IMR-90 (cell line): ENCODE data around the gene NMS. TPM values are rescaled to one million over a fixed set of nuclear protein-coding genes. Genes with fewer than 3 reads are reported as not detected.

Source experiments
- ATAC-seq: fragments of 200-7000 bp; cut with Tn5 transposase; 2 replicates; pipeline ENCODE4 v1.9.1; 2020; ENCODE audit warnings: low read depth, mild to moderate bottlenecking, moderate library complexity
- BruUV-seq: library from RNA; stranded (reverse); fragments of 400-500 nt; replicated peaks from 2 replicates; lab custom pipeline; 2021; lab: Mats Ljungman, UMichigan
- CTCF ChIA-PET: fragments of 300-600 bp; formaldehyde crosslinking; extraction: SDS; loops from one replicate; lab custom pipeline; 2021; ENCODE audit warnings: antibody characterized with exemption; lab: Yijun Ruan, JAX
- POLR2A ChIA-PET: fragments of 300-600 bp; sonication (Branson Sonifier 250); formaldehyde crosslinking; loops from one replicate; lab custom pipeline; 2022; ENCODE audit warnings: antibody characterized with exemption; ENCODE audit not compliant: unreplicated experiment; lab: Charles Lee
- DNase-seq: peaks from one replicate; pipeline ENCODE4 v3.0.0; 2013
- H2AFZ ChIP-seq: replicated peaks from 2 replicates; pipeline ENCODE3; 2013; ENCODE audit warnings: low read length, mild to moderate bottlenecking; ENCODE audit not compliant: poor library complexity
- H2AK5ac ChIP-seq: 2 replicates; pipeline ENCODE4 v1.6.1; 2013; ENCODE audit warnings: low read depth, low read length, inconsistent platforms
- H2AK9ac ChIP-seq: replicated peaks from 2 replicates; pipeline ENCODE3; 2013; ENCODE audit warnings: mild to moderate bottlenecking, low read depth, low read length, moderate library complexity; ENCODE audit not compliant: poor library complexity
- H2BK120ac ChIP-seq: 2 replicates; pipeline ENCODE4 v1.6.1; 2013; ENCODE audit warnings: low read depth, low read length, inconsistent platforms
- H2BK15ac ChIP-seq: 3 replicates; pipeline ENCODE4 v1.6.1; 2013; ENCODE audit warnings: low read depth, low read length, inconsistent platforms
- H2BK20ac ChIP-seq: 2 replicates; pipeline ENCODE4 v1.6.1; 2013; ENCODE audit warnings: low read depth, mild to moderate bottlenecking, inconsistent platforms, low read length, moderate library complexity
- H2BK5ac ChIP-seq: 2 replicates; pipeline ENCODE4 v1.6.1; 2013; ENCODE audit warnings: mild to moderate bottlenecking, low read depth, low read length, inconsistent platforms; ENCODE audit not compliant: poor library complexity, severe bottlenecking
- H3K14ac ChIP-seq: replicated peaks from 2 replicates; pipeline ENCODE4 v1.6.1; 2013; ENCODE audit warnings: low read depth, low read length, inconsistent platforms
- H3K18ac ChIP-seq: 2 replicates; pipeline ENCODE4 v1.6.1; 2013; ENCODE audit warnings: low read depth, low read length, control low read depth
- H3K23ac ChIP-seq: 2 replicates; pipeline ENCODE4 v1.6.1; 2013; ENCODE audit warnings: low read depth, low read length, inconsistent platforms
- H3K27ac ChIP-seq: 2 replicates; pipeline ENCODE4 v1.5.1; 2013; ENCODE audit warnings: mild to moderate bottlenecking, control low read depth, low read length; ENCODE audit not compliant: insufficient read depth
- H3K27me3 ChIP-seq: 2 replicates; pipeline ENCODE4 v1.6.1; 2013; ENCODE audit warnings: low read length; ENCODE audit not compliant: control insufficient read depth, insufficient read depth
- H3K36me3 ChIP-seq: 2 replicates; pipeline ENCODE4 v1.6.1; 2013; ENCODE audit warnings: low read length, mixed read lengths; ENCODE audit not compliant: control insufficient read depth, insufficient read depth
- H3K4ac ChIP-seq: 2 replicates; pipeline ENCODE4 v1.6.1; 2013; ENCODE audit warnings: low read depth, low read length, inconsistent platforms
- H3K4me1 ChIP-seq: 2 replicates; pipeline ENCODE4 v1.6.1; 2013; ENCODE audit warnings: low read length, mixed read lengths; ENCODE audit not compliant: control insufficient read depth, insufficient read depth
- H3K4me2 ChIP-seq: 2 replicates; pipeline ENCODE4 v1.6.1; 2013; ENCODE audit warnings: low read depth, mild to moderate bottlenecking, control low read depth, low read length, moderate library complexity
- H3K4me3 ChIP-seq: 2 replicates; pipeline ENCODE4 v1.5.1; 2013; ENCODE audit warnings: low read depth, mild to moderate bottlenecking, control low read depth, low read length, moderate library complexity; ENCODE audit not compliant: insufficient read depth
- H3K56ac ChIP-seq: 2 replicates; pipeline ENCODE4 v1.6.1; 2013; ENCODE audit warnings: low read length, inconsistent platforms; ENCODE audit not compliant: insufficient read depth; ENCODE audit errors: extremely low read depth
- H3K79me1 ChIP-seq, 2 experiments: 2 replicates each; pipeline ENCODE4 v1.6.1; 2013; ENCODE audit warnings: low read length in 2 of 2, inconsistent platforms in 1 of 2, low read depth in 1 of 2
- H3K9ac ChIP-seq: 2 replicates; pipeline ENCODE4 v1.6.1; 2013; ENCODE audit warnings: low read depth, low read length, control low read depth
- H3K9me1 ChIP-seq: 2 replicates; pipeline ENCODE4 v1.6.1; 2013; ENCODE audit warnings: low read length, inconsistent platforms; ENCODE audit not compliant: insufficient read depth
- H3K9me3 ChIP-seq: 2 replicates; pipeline ENCODE4 v1.6.1; 2013; ENCODE audit warnings: low read length; ENCODE audit not compliant: control insufficient read depth, insufficient read depth
- H4K20me1 ChIP-seq: 2 replicates; pipeline ENCODE4 v1.6.1; 2013; ENCODE audit warnings: low read length, inconsistent platforms; ENCODE audit not compliant: insufficient read depth
- H4K5ac ChIP-seq: 2 replicates; pipeline ENCODE4 v1.6.1; 2013; ENCODE audit warnings: mild to moderate bottlenecking, low read depth, low read length, control low read depth
- H4K8ac ChIP-seq, 2 experiments: 2 replicates each; pipeline ENCODE4 v1.6.1; 2013; ENCODE audit warnings: low read depth in 2 of 2, low read length in 2 of 2, control low read depth in 1 of 2, inconsistent platforms in 1 of 2
- H4K91ac ChIP-seq: 2 replicates; pipeline ENCODE4 v1.6.1; 2013; ENCODE audit warnings: low read depth, low read length, inconsistent platforms; ENCODE audit not compliant: insufficient read depth
- BHLHE40 ChIP-seq: fragments of 150-350 bp; IDR thresholded peaks from 2 replicates; pipeline ENCODE4 v1.6.1; 2016; ENCODE audit warnings: mild to moderate bottlenecking, low read depth, low read length
- CEBPB ChIP-seq: IDR thresholded peaks from 2 replicates; pipeline ENCODE4 v1.6.1; 2012; ENCODE audit warnings: low read depth, low read length, improper control_type of control experiment
- CHD1 ChIP-seq: IDR thresholded peaks from 2 replicates; pipeline ENCODE4 v1.6.1; 2012; ENCODE audit warnings: low read depth, low read length, improper control_type of control experiment
- FOS ChIP-seq: fragments of 150-350 bp; IDR thresholded peaks from 2 replicates; pipeline ENCODE4 v1.6.1; 2016; ENCODE audit warnings: low read depth, low read length
- MAFK ChIP-seq: IDR thresholded peaks from 2 replicates; pipeline ENCODE4 v1.6.1; 2012; ENCODE audit warnings: low read depth, low read length, improper control_type of control experiment
- MAZ ChIP-seq: IDR thresholded peaks from 2 replicates; pipeline ENCODE4 v1.6.1; 2012; ENCODE audit warnings: low read depth, mild to moderate bottlenecking, low read length, improper control_type of control experiment, moderate library complexity, borderline replicate concordance
- MXI1 ChIP-seq: IDR thresholded peaks from 2 replicates; pipeline ENCODE4 v1.6.1; 2012; ENCODE audit warnings: low read depth, mild to moderate bottlenecking, low read length, moderate library complexity, borderline replicate concordance
- NFE2L2 ChIP-seq: fragments of 150-350 bp; IDR thresholded peaks from 2 replicates; pipeline ENCODE4 v1.6.1; 2016; ENCODE audit warnings: low read depth, mild to moderate bottlenecking, low read length
- POLR2A ChIP-seq: IDR thresholded peaks from 2 replicates; pipeline ENCODE4 v1.6.1; 2012; ENCODE audit warnings: mild to moderate bottlenecking, low read depth, low read length
- RAD21 ChIP-seq: IDR thresholded peaks from 2 replicates; pipeline ENCODE4 v1.6.1; 2012; ENCODE audit warnings: low read length, improper control_type of control experiment
- RCOR1 ChIP-seq: IDR thresholded peaks from 2 replicates; pipeline ENCODE4 v1.6.1; 2012; ENCODE audit warnings: mild to moderate bottlenecking, low read length, improper control_type of control experiment; ENCODE audit not compliant: insufficient replicate concordance
- RFX5 ChIP-seq: IDR thresholded peaks from 2 replicates; pipeline ENCODE4 v1.8.0; 2012; ENCODE audit warnings: low read depth, mild to moderate bottlenecking, low read length, moderate library complexity
- SMC3 ChIP-seq: fragments of 150-350 bp; IDR thresholded peaks from 2 replicates; pipeline ENCODE4 v1.6.1; 2016; ENCODE audit warnings: low read depth, mild to moderate bottlenecking, antibody characterized with exemption, low read length, moderate library complexity
- WGBS, 2 experiments: methylation state at CpG; one replicate each; pipeline versions ENCODE4 v1.1.5 to v1.1.7; 2013; ENCODE audit warnings: missing lambda C conversion rate in 2 of 2; ENCODE audit not compliant: insufficient read length in 1 of 2; ENCODE audit errors: extremely low coverage in 2 of 2; 5-methylcytosine and 5-hydroxymethylcytosine counted together
- dilution Hi-C: fragments of 300-500 bp; cut with HindIII; formaldehyde crosslinking; loops from one replicate; pipeline ENCODE4 v1.14.3; 2018; ENCODE audit warnings: low sequenced_read_pairs; ENCODE audit not compliant: unreplicated experiment
- in situ Hi-C: fragments of 300-500 bp; cut with MboI; formaldehyde crosslinking; loops from 3 replicates; pipeline ENCODE4 v1.14.3; 2019; ENCODE audit warnings: low sequenced_read_pairs, inconsistent platforms, mixed read lengths
- intact Hi-C: fragments of 100-400 bp; cut with micrococcal nuclease; formaldehyde crosslinking; loops from 2 replicates; pipeline ENCODE4 v1.10.0; 2022
- polyA plus RNA-seq, 3 experiments: library from polyadenylated mRNA; depleted of rRNA; stranded (reverse); fragments of >200 nt; gene quantifications; 2 replicates each; pipeline ENCODE4 v1.2.3, GENCODE V29; 2012; ENCODE audit warnings: low replicate concordance in 1 of 3
- total RNA-seq: library from RNA; depleted of rRNA; stranded (reverse); fragments of >200 nt; gene quantifications from 2 replicates; pipeline ENCODE4 v1.2.3, GENCODE V29; 2012
- TF ChIP-seq, protein P1 (sequence below): fragments of 150-350 bp; IDR thresholded peaks from 2 replicates; pipeline ENCODE4 v1.6.1; 2017; ENCODE audit warnings: mild to moderate bottlenecking, antibody characterized with exemption, low read length, low read depth
- TF ChIP-seq, protein P2 (sequence below): conservative IDR thresholded peaks from 2 replicates; pipeline ENCODE4 v1.5.1; 2012; ENCODE audit warnings: mild to moderate bottlenecking, low read depth, low read length, improper control_type of control experiment
- TF ChIP-seq, protein P3 (sequence below): fragments of 150-350 bp; IDR thresholded peaks from 2 replicates; pipeline ENCODE4 v1.6.1; 2016; ENCODE audit warnings: low read depth, mild to moderate bottlenecking, low read length, moderate library complexity, borderline replicate concordance

NMS gene
- total and polyA plus RNA-seq, 2 of the 4 experiments (the other 2 are of a cell fraction): not detected

DNA sequence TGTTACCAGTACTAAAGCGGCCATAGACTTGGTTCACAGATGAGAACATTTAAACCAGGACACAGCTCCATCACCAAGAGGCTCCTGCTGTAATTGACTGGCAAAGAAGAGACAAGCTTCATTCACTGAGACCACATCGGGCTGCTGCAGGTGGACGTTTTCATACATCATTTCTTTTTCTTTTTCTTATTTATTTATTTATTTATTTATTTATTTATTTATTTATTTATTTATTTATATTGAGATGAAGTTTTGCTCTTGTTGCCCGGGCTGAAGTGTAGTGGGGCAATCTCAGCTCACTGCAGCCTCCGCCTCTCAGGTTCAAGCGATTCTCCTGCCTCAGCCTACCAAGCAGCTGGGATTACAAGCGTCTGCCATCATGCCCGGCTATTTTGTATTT, 58.9 kb downstream of the NMS start:
- intact Hi-C loops (no loop called here), dilution Hi-C loops (no loop called here), in situ Hi-C loops (no loop called here)
- TF ChIP-seq, protein P1, sequence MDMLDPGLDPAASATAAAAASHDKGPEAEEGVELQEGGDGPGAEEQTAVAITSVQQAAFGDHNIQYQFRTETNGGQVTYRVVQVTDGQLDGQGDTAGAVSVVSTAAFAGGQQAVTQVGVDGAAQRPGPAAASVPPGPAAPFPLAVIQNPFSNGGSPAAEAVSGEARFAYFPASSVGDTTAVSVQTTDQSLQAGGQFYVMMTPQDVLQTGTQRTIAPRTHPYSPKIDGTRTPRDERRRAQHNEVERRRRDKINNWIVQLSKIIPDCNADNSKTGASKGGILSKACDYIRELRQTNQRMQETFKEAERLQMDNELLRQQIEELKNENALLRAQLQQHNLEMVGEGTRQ: no peak
- TF ChIP-seq RFX5 (no peak), MXI1 (no peak), CHD1 (no peak), RCOR1 (no peak), SMC3 (no peak), POLR2A (no peak), NFE2L2 (no peak), RAD21 (no peak), BHLHE40 (no peak), FOS (no peak), CEBPB (no peak), MAZ (no peak), MAFK (no peak)
- TF ChIP-seq, protein P2, sequence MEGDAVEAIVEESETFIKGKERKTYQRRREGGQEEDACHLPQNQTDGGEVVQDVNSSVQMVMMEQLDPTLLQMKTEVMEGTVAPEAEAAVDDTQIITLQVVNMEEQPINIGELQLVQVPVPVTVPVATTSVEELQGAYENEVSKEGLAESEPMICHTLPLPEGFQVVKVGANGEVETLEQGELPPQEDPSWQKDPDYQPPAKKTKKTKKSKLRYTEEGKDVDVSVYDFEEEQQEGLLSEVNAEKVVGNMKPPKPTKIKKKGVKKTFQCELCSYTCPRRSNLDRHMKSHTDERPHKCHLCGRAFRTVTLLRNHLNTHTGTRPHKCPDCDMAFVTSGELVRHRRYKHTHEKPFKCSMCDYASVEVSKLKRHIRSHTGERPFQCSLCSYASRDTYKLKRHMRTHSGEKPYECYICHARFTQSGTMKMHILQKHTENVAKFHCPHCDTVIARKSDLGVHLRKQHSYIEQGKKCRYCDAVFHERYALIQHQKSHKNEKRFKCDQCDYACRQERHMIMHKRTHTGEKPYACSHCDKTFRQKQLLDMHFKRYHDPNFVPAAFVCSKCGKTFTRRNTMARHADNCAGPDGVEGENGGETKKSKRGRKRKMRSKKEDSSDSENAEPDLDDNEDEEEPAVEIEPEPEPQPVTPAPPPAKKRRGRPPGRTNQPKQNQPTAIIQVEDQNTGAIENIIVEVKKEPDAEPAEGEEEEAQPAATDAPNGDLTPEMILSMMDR: no peak
- TF ChIP-seq, protein P3, sequence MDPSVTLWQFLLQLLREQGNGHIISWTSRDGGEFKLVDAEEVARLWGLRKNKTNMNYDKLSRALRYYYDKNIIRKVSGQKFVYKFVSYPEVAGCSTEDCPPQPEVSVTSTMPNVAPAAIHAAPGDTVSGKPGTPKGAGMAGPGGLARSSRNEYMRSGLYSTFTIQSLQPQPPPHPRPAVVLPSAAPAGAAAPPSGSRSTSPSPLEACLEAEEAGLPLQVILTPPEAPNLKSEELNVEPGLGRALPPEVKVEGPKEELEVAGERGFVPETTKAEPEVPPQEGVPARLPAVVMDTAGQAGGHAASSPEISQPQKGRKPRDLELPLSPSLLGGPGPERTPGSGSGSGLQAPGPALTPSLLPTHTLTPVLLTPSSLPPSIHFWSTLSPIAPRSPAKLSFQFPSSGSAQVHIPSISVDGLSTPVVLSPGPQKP: no peak
- Histone ChIP-seq H3K4me3 (no peak overlapping the region), H3K18ac (no peak overlapping the region), H2BK15ac (no peak overlapping the region), H2AFZ (no peak overlapping the region), H4K8ac (no peak overlapping the region), H3K9me1 (no peaks in the 10 kb centered on the region), H3K9ac (no peak overlapping the region), H2BK20ac (no peak overlapping the region), H3K4me1 (no peaks in the 10 kb centered on the region), H3K56ac (no peak overlapping the region), H3K27me3 (no peaks in the 10 kb centered on the region; the same call in 1 of the 2 replicates), H3K9me3 (no peaks in the 10 kb centered on the region), H3K23ac (no peak overlapping the region), H2BK120ac (no peak overlapping the region), H3K36me3 (no peaks in the 10 kb centered on the region), H4K20me1 (no peaks in the 10 kb centered on the region), H4K5ac (no peak overlapping the region), H2AK5ac (no peak overlapping the region), H3K14ac (no peak overlapping the region), H3K79me1 (no peaks in the 10 kb centered on the region), H3K4ac (no peak overlapping the region), H4K91ac (no peak overlapping the region), H2BK5ac (no peak overlapping the region), H3K27ac (no peak overlapping the region), H3K4me2 (no peak overlapping the region), H2AK9ac (no peak overlapping the region)
- ChIA-PET CTCF (no interaction called here), POLR2A (no interaction called here)
- 85% methylated on average over 3 of the region's 8 CpGs; no CpG with 5 or more reads in 1 of the 2 experiments for WGBS, 2 experiments
- DNase-seq (no peak), ATAC-seq (no peak)
- BruUV-seq: no TSS peak
